ENCODE measurements around the gene TMEM200B. TPM values are rescaled to one million over a fixed set of nuclear protein-coding genes. Genes with fewer than 3 reads are reported as not detected.

TMEM200B gene
- polyA plus RNA-seq, 1 experiment = 18.8 TPM

DNA sequence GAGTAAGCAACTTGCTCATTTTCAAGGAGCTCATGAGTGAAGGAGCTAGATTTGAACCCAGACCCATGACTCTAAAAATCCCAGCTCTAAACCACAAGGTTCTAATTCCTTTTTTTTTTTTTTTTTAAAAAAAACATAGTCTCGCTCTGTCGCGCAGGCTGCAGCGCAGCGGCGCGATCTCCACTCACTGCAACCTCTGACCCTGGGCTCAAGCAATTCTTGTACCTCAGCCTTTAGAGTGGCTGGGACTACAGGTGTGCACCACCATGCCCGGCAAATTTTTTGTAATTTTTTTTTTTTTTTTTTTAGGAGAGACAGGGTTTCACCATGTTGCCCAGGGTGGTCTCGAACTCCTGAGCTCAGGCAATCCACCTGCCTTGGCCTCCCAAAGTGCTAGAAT, 44.2 kb upstream of the TMEM200B start:
- ChIA-PET CTCF (interaction anchor here (1.2 to 1.5 kb wide), 3 partner anchors 29 to 134 kb away, joined by 3 to 4 read pairs (median 4); no protein-coding TSS in a partner anchor), POLR2A (no interaction called here)
- peaks cover 8% of the 10 kb centered on the region for H3K36me3 ChIP-seq (ENCODE audit: control insufficient read depth, insufficient read depth, low read length)
- TF ChIP-seq, protein P1, sequence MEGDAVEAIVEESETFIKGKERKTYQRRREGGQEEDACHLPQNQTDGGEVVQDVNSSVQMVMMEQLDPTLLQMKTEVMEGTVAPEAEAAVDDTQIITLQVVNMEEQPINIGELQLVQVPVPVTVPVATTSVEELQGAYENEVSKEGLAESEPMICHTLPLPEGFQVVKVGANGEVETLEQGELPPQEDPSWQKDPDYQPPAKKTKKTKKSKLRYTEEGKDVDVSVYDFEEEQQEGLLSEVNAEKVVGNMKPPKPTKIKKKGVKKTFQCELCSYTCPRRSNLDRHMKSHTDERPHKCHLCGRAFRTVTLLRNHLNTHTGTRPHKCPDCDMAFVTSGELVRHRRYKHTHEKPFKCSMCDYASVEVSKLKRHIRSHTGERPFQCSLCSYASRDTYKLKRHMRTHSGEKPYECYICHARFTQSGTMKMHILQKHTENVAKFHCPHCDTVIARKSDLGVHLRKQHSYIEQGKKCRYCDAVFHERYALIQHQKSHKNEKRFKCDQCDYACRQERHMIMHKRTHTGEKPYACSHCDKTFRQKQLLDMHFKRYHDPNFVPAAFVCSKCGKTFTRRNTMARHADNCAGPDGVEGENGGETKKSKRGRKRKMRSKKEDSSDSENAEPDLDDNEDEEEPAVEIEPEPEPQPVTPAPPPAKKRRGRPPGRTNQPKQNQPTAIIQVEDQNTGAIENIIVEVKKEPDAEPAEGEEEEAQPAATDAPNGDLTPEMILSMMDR (IDR thresholded peaks at IDR 0.05; ENCODE audit: insufficient read depth, low read depth, low read length) = no peak
- H3K27me3 ChIP-seq (ENCODE audit: control insufficient read depth, insufficient read depth, low read length) = no peaks in the 10 kb centered on the region
- DNase-seq (ENCODE audit: low read depth) = no peak
- H3K4me3 ChIP-seq (ENCODE audit: low read depth, low read length) = no peak overlapping the region

DNA sequence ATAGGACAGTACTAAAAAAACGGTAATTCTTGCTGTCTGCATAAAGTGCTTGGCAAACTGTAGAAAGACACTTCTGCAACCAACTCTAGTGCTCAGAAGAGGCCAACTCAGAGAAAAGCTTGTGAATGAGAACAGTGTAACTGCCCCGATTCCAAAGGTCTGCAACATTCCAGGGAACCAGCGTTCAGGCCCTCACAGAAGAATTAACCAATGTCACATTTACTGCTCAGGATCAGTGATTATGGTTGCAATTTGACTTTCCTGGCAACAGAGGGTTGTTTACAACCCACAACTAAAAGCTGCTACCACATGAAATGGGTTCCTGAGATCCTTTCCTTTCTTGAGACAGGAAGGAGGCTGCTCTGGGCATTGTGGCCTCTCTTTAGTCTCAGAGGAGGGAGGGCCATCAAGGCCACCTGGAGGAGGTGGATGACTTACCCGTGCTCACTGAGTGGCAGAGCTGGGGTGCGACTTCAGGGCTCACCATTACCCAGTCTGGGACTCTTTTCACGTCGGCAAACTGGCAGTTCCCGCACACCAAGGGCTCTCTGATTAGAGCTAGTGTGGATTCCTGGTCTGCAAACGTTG, 42.7 kb upstream of the TMEM200B start:
- CTCF ChIA-PET = interaction anchor here (0.9 to 1.5 kb wide), 5 partner anchors 23 to 285 kb away, joined by 3 to 4 read pairs (median 3); no protein-coding TSS in a partner anchor
- Histone ChIP-seq H3K4me3 (ENCODE audit: low read depth, low read length) (no peak overlapping the region), H3K36me3 (ENCODE audit: control insufficient read depth, insufficient read depth, low read length) (peaks cover 8% of the 10 kb centered on the region), H3K27me3 (ENCODE audit: control insufficient read depth, insufficient read depth, low read length) (no peaks in the 10 kb centered on the region)
- no peak for DNase-seq (ENCODE audit: low read depth)
- TF ChIP-seq, protein P1 (IDR thresholded peaks at IDR 0.05; ENCODE audit: insufficient read depth, low read depth, low read length) = no peak
- POLR2A ChIA-PET = no interaction called here

GRCh38 chr1:29164588-29164987, 40.9 kb upstream of the TMEM200B start:
- CTCF ChIA-PET = interaction anchor here (1.3 kb wide), 1 partner anchor 38 kb away, joined by 3 read pairs; no protein-coding TSS in a partner anchor
- DNase-seq (ENCODE audit: low read depth) = no peak
- TF ChIP-seq, protein P1 (IDR thresholded peaks at IDR 0.05; ENCODE audit: insufficient read depth, low read depth, low read length) = no peak
- Histone ChIP-seq H3K4me3 (ENCODE audit: low read depth, low read length) (no peak overlapping the region), H3K36me3 (ENCODE audit: control insufficient read depth, insufficient read depth, low read length) (peaks cover 12% of the 10 kb centered on the region), H3K27me3 (ENCODE audit: control insufficient read depth, insufficient read depth, low read length) (no peaks in the 10 kb centered on the region)
- POLR2A ChIA-PET = no interaction called here

- no peaks in the 10 kb centered on the region for H3K27me3 ChIP-seq (ENCODE audit: control insufficient read depth, insufficient read depth, low read length)
- TF ChIP-seq, protein P1 (IDR thresholded peaks at IDR 0.05; ENCODE audit: insufficient read depth, low read depth, low read length) = no peak
- no peak for DNase-seq (ENCODE audit: low read depth)
- H3K4me3 ChIP-seq (ENCODE audit: low read depth, low read length) = no peak overlapping the region
- ChIA-PET CTCF (no interaction called here), POLR2A (no interaction called here)
- H3K36me3 ChIP-seq (ENCODE audit: control insufficient read depth, insufficient read depth, low read length) = peaks cover 18% of the 10 kb centered on the region
Observed at GRCh38 chr1:29162476-29163138, 38.9 kb upstream of the TMEM200B start.

DNA sequence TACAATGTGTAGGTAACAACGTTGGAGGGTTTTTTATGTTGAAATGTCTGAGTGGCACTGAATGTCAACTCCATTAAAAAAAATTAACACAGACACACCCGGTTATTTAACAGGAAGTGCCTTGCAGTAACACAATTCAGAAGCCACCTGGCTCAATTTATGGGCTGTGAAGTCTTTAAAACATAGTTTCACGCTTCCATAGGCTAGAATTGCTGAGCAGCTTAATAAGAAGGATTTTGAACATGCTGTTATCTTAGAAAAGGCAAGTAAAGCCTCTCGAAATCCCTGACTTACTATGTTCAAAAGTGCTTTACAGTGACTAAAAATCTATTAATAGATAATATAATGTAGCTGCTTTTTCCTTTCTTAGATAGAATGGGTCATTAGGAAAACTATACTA, 38.3 kb upstream of the TMEM200B start:
- CTCF ChIA-PET = no interaction called here
- Histone ChIP-seq H3K36me3 (ENCODE audit: control insufficient read depth, insufficient read depth, low read length) (peaks cover 18% of the 10 kb centered on the region), H3K27me3 (ENCODE audit: control insufficient read depth, insufficient read depth, low read length) (no peaks in the 10 kb centered on the region)

More for the DNA sequence above, 38.3 kb upstream of the TMEM200B start:
- POLR2A ChIA-PET = no interaction called here
- TF ChIP-seq, protein P1 (IDR thresholded peaks at IDR 0.05; ENCODE audit: insufficient read depth, low read depth, low read length) = no peak
- DNase-seq (ENCODE audit: low read depth) = no peak
- H3K4me3 ChIP-seq (ENCODE audit: low read depth, low read length) = no peak overlapping the region
